Stimulated activated CD4-positive, alpha-beta T cell treated with anti-CD3 and anti-CD28 coated beads, TNF-alpha, amount 100 ng/mL, for 4 hours (primary cell): ENCODE results near the gene GTPBP3.
"Not testable (repeated sequence)": the region's sequence is repeated elsewhere in the genome, so short reads cannot be mapped to it uniquely, and the experiment has no call there.

Experiments used
- DNase-seq, 3 experiments: peaks; one replicate each; pipeline ENCODE4 v3.0.0-alpha.2; 2020; ENCODE audit warnings: low read depth in 3 of 3

The GTPBP3 gene

GRCh38 chr19:17341386-17341785 is 4.0 kb downstream of the GTPBP3 start:
- DNase-seq = no peak

- DNase-seq = no peak
Observed at GRCh38 chr19:17341845-17342244, 4.5 kb downstream of the GTPBP3 start.

GRCh38 chr19:17346109-17346671 is 8.8 kb downstream of the GTPBP3 start:
- peak; percentile 55 to 70 (median 66) for DNase-seq

DNA sequence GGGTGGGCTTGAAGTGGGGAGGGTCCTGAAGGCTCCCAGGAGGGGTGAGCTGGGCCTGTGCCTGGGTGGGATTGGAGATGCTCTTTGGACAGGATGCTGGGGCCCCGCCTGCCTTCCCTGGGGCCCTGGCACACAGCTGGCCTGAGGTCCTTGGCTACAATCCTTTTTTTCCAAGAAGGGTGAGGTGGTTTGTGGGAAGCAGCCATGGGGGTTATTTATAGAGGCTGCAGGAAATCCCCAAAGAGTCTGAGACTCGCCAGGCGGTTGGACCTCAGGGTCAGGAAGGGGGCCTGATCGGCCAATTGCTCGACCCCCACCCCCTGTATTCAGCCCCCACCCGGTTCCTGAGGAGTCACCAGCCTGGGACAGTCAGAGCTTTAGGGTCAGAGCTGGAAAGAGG is 10.0 kb downstream of the GTPBP3 start:
- DNase-seq = no peak

- DNase-seq = no peak
Observed at GRCh38 chr19:17347877-17348276, 10.5 kb downstream of the GTPBP3 start.

DNA sequence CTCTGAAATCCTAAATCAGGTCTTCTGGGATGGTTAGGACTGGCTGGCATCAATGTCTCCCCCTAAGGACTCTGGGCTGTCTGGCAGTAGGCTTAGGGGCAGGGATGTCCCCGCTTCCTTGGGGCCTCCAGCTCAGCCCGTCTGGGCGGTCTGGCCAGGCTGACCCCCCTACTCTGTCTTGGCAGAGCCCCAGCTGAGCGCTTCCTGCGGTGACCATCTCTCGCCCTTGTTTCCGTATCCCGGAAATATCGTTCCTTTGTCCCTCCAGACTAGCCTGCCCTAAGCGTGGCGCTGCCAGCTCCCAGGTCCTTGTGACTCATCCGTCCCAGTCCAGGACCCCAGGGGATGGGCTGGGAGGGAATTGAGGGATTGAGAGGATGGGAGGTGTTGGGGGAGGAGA is 11.3 kb downstream of the GTPBP3 start:
- DNase-seq = no peak

GRCh38 chr19:17351815-17352435 is 14.6 kb downstream of the GTPBP3 start:
- no peak for DNase-seq

- DNase-seq = no peak
Observed at GRCh38 chr19:17352608-17353280, 15.4 kb downstream of the GTPBP3 start.

GRCh38 chr19:17353386-17353785 is 16.0 kb downstream of the GTPBP3 start:
- no peak for DNase-seq

DNA sequence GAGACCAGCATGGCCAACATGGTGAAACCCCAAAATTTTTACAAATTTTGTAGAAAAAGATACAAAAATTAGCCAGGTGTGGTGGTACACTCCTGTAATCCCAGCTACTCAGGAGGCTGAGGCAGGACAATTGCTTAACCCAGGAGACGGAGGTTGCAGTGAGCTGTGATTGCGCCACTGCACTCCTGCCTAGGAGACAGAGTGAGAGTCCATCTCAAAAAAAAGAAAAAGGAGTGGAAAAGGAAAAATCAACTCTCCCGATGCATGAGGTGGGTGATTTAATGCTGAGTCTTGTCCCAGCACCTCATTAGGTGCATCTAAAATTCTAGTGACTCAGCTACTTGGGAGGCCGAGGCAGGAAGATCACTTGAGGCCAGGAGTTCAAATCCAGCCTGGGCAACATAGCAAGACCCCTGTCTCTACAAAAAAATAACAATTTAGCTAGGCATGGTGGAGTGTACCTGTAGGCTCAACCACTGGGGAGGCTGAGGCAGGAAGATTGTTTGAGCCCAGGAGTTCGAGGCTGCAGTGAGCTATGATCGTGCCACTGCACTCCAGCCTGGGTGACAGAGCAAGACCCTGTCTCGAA is 19.8 kb downstream of the GTPBP3 start:
- no peak for DNase-seq

GRCh38 chr19:17357724-17358123 is 20.4 kb downstream of the GTPBP3 start:
- DNase-seq = no peak

DNA sequence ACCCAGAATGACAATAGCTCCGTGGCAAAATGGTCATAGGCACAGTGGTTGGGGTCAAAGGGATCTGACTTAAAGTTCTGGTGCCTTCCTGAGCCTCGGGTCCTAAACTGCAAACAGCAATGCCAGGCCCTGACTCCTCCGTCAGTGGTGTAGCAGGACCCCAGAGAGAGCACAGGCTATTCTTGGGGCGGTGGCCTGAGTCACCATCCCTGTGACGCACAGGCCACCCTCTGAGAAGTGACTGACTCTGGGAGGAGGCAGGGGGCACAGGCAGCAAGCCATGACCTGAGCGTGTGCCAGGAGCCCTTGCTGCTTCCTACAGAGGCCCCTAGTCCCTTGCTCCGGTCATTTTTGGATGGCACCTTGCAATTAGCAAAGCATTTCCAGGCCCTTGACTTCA is 21.0 kb downstream of the GTPBP3 start:
- no peak for DNase-seq

GRCh38 chr19:17359905-17360800 is 22.8 kb downstream of the GTPBP3 start:
- DNase-seq = no peak

GRCh38 chr19:17363852-17364605 is 26.7 kb downstream of the GTPBP3 start:
- DNase-seq = not testable (repeated sequence)

- DNase-seq = no peak
Observed at GRCh38 chr19:17365361-17365760, 28.0 kb downstream of the GTPBP3 start.

GRCh38 chr19:17370026-17370587 is 32.8 kb downstream of the GTPBP3 start:
- DNase-seq = no peak

DNA sequence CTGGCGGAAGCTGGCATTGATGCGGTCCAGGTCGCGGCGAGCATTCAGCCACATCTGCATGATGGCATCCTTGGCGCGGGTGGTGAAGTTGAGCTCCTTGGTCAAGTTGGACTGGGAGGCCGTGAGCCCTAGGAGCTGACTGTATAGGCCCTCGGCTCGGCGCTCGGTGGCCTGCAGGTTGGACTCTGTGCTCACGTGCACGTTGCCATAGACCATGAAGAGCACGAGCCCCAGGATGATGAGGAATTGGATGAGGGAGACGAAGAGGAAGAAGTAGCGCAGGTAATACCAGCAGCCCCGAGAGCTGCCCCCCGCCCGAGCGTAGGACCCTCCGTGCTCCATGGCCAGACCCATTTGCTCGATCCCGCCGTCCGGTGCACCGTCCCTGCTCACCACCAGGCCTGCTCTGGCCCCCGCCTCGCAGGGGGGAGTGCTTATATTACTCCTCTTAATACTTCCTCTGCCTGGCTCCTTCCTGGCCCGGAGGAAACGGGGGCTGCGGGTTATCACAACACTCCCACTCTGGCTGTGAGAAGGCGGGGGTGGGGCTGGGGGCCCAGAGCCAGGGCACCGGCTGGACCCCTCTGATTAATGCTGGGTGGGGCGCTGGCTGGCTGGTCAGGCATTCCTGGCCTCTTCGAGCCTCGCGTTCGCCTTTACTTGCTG is 39.7 kb downstream of the GTPBP3 start, which contains the start of gene PLVAP:
PLVAP (minus strand) TSS at position 408 of the 666 bp plus-strand sequence; CDS start at position 354, 54 bp downstream.
- DNase-seq = no peak

- DNase-seq = no peak
Observed at GRCh38 chr19:17378271-17378670, 40.9 kb downstream of the GTPBP3 start.

- DNase-seq = no peak
Observed at GRCh38 chr19:17379221-17379631, 41.9 kb downstream of the GTPBP3 start.
